Activated CD4-positive, alpha-beta T cell treated with anti-CD3 and anti-CD28 coated beads, Interleukin-2, amount 10 ng/mL, durations not matched to agents 7 days and 5 days (primary cell): ENCODE data around the gene IQCK. TPM values are rescaled to one million over a fixed set of nuclear protein-coding genes. Genes with fewer than 3 reads are reported as not detected.

Experiments
- CTCF ChIA-PET: fragments of 350-600 bp; sonication (Branson Sonifier 250); formaldehyde crosslinking; loops from one replicate; lab custom pipeline; 2021; ENCODE audit warnings: antibody characterized with exemption; lab: Charles Lee
- POLR2A ChIA-PET: fragments of 350-600 bp; sonication (Branson Sonifier 250); formaldehyde crosslinking; loops from one replicate; lab custom pipeline; 2021; ENCODE audit warnings: antibody characterized with exemption; lab: Charles Lee
- DNase-seq: peaks from one replicate; pipeline ENCODE4 v3.0.0-alpha.2; 2020
- H3K27ac Mint-ChIP-seq: one replicate; pipeline ENCODE4 v1.8.0; 2021; ENCODE audit warnings: mild to moderate bottlenecking, moderate library complexity, mixed read lengths
- H3K27me3 Mint-ChIP-seq: one replicate; pipeline ENCODE4 v1.8.0; 2021; ENCODE audit warnings: mixed read lengths
- H3K36me3 Mint-ChIP-seq: one replicate; pipeline ENCODE4 v1.8.0; 2021; ENCODE audit warnings: low read depth, mixed read lengths
- H3K4me1 Mint-ChIP-seq: one replicate; pipeline ENCODE4 v1.8.0; 2021; ENCODE audit warnings: mixed read lengths
- H3K4me3 Mint-ChIP-seq: one replicate; pipeline ENCODE4 v1.8.0; 2021; ENCODE audit warnings: mild to moderate bottlenecking, moderate library complexity, mixed read lengths
- H3K9me3 Mint-ChIP-seq: one replicate; pipeline ENCODE4 v1.8.0; 2021; ENCODE audit warnings: mixed read lengths
- total RNA-seq, 2 experiments: library from RNA; stranded (reverse); gene quantifications; one replicate each; pipeline ENCODE4 v1.2.3, GENCODE V29; 2021

IQCK gene
- total RNA-seq, 2 experiments from 2014 or later, result 1.1 to 1.5 TPM

DNA sequence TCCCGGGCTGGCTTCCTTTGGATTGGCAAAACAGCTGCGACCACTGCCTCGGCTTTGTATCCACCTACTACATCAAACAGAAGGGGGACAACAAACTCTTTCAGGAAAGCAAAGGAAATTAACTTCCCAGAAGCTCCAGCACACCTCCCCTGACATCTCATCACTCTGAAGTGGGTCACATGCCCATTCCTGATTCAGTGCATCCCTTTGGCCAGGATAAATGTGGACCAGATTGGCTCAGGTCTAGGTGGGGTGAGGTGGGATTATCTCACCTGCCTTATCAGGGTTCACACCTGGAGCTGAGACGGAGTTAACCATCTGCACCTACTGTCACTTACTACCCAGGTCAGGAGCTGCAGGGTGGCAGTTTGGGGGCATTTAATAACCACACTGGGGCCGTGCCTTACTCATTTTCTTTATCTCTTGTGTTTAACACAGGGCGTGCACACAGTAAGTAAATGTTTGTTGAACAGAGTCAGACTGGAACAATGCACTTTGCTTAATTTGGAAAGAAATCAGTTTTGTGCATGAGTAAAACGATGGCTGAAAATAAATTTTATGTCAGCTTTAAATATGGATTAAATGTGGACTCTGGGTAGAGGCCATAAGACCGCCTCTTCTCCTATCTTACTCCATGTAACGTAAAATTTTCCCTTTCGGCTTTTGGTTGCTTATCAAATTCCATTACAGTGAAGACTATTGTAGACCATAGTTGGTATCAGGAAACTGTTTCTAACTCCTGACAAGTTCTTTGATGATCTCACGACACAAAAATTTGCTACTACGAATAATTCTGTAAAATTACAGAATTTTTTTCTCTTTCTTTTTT is 36.0 kb downstream of the IQCK start:
- no peak for DNase-seq
- no peak overlapping the region for H3K27ac Mint-ChIP-seq
- CTCF ChIA-PET, result no interaction called here

DNA sequence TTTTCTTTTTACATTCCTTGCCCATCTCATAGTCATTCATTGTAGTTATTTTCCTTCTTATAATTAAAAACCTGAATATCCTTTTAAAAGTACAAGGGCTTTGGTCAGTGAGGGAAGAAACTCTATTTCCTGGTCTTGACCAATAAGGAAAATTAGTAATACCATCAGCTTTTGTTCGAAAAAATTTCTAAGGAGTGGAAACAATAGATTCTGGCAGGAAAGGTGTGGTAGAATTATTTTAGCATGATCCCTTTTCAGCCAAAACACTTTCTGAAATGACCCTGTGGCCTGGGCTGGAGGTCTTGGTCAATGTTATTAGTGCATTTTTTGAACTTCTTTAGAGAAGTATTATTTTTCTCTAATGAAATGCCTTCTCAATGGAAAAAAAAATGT is 36.6 kb downstream of the IQCK start:
- no peaks in the 10 kb centered on the region for H3K4me1 Mint-ChIP-seq
- no peak overlapping the region for H3K27ac Mint-ChIP-seq
- ChIA-PET POLR2A (no interaction called here), CTCF (no interaction called here)
- H3K9me3 Mint-ChIP-seq, result no peaks in the 10 kb centered on the region
- no peak for DNase-seq
- H3K4me3 Mint-ChIP-seq, result no peak overlapping the region
- no peaks in the 10 kb centered on the region for H3K36me3 Mint-ChIP-seq
- no peaks in the 10 kb centered on the region for H3K27me3 Mint-ChIP-seq

More for the DNA sequence above, 36.0 kb downstream of the IQCK start:
- H3K36me3 Mint-ChIP-seq, result no peaks in the 10 kb centered on the region
- no peaks in the 10 kb centered on the region for H3K4me1 Mint-ChIP-seq
- H3K27me3 Mint-ChIP-seq, result no peaks in the 10 kb centered on the region
- H3K4me3 Mint-ChIP-seq, result no peak overlapping the region
- POLR2A ChIA-PET, result no interaction called here
- H3K9me3 Mint-ChIP-seq, result no peaks in the 10 kb centered on the region

DNA sequence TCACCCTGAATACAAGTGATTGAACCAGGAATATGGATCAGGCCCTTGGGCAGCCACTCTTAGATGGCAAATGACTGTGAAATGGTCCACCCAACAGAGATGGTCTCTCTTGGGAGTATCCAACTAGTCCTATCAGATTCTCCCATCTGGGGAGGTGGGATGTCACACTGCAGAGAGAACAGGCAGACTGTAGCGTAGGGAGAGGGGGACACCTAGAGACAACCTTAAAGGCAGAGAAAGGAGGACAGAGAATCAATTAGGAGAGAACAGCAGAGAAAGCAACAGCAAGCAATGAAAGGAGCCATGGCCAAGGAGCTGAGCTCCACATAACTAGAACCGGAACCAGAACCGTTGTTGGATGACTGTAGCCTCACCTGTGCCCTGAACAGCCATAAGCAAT is 37.2 kb downstream of the IQCK start:
- no peaks in the 10 kb centered on the region for H3K27me3 Mint-ChIP-seq
- no peaks in the 10 kb centered on the region for H3K4me1 Mint-ChIP-seq
- ChIA-PET CTCF (interaction anchor here (1.3 kb wide), 1 partner anchor 31 kb away, joined by 3 read pairs; no protein-coding TSS in a partner anchor), POLR2A (no interaction called here)
- no peaks in the 10 kb centered on the region for H3K36me3 Mint-ChIP-seq
- H3K27ac Mint-ChIP-seq, result no peak overlapping the region
- H3K9me3 Mint-ChIP-seq, result no peaks in the 10 kb centered on the region
- no peak overlapping the region for H3K4me3 Mint-ChIP-seq
- DNase-seq, result no peak

DNA sequence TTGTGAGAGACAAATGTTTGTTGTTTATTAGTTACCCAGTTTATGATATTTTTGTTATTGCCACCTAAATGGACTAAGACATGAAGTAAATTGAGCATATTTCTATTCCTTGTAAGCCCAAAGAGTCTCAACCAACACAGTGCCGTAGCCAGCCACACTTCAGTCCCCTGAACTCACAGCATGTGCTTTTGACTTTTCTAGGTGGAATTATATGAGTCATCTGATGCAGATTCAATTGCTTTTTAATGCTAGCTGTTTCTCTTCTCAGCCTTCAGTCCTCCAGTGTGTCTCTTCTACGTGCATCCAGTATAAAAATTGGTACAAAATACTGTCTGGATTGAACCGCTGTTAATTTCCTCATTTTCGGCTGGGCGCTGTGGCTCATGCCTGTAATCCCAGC is 39.0 kb downstream of the IQCK start:
- Mint-ChIP-seq H3K4me3 (no peak overlapping the region), H3K9me3 (no peaks in the 10 kb centered on the region), H3K27me3 (no peaks in the 10 kb centered on the region), H3K27ac (no peak overlapping the region), H3K4me1 (no peaks in the 10 kb centered on the region), H3K36me3 (no peaks in the 10 kb centered on the region)
- CTCF ChIA-PET, result no interaction called here
- POLR2A ChIA-PET, result no interaction called here
- no peak for DNase-seq

DNA sequence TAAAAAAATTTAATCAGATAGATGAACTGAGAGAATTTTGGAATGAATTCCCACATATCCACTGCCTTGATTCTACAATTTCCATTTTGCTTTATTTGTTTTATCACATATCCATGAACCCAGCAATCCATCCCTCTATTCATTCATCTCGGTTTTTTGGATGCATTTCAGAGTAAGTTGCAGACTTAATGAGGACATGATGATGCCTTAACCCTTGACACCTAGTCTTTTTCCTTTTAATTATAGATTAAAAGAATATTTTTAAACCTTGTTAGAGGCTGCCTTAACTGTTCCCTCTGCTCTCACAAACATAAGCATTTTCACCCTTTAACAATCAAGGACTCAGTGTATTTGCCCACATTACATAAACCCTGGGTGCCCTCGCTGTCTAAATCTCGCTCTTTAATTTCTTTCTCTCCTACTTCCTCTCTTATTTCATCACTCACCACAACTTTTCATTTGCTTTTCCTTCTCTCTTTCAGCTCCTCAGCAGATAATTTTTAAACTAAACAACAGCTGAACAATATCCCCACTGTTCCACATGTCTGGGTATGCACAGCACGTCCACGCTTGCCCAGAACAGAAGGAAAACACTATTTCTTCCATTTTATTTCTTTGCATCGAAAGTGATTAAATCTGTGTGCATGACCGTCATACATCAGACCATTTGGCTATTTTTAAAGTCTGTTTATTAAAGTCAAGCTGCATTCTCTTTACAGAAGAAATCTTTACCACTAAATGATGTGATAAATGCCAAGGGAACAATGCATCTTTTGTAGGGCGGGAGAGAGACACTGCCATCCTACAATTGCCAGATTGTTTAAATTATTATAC is 39.9 kb downstream of the IQCK start:
- ChIA-PET CTCF (no interaction called here), POLR2A (no interaction called here)
- no peak overlapping the region for H3K27ac Mint-ChIP-seq
- H3K4me1 Mint-ChIP-seq, result no peaks in the 10 kb centered on the region
- H3K9me3 Mint-ChIP-seq, result no peaks in the 10 kb centered on the region
- no peak for DNase-seq
- no peaks in the 10 kb centered on the region for H3K36me3 Mint-ChIP-seq
- no peaks in the 10 kb centered on the region for H3K27me3 Mint-ChIP-seq
- H3K4me3 Mint-ChIP-seq, result no peak overlapping the region

DNA sequence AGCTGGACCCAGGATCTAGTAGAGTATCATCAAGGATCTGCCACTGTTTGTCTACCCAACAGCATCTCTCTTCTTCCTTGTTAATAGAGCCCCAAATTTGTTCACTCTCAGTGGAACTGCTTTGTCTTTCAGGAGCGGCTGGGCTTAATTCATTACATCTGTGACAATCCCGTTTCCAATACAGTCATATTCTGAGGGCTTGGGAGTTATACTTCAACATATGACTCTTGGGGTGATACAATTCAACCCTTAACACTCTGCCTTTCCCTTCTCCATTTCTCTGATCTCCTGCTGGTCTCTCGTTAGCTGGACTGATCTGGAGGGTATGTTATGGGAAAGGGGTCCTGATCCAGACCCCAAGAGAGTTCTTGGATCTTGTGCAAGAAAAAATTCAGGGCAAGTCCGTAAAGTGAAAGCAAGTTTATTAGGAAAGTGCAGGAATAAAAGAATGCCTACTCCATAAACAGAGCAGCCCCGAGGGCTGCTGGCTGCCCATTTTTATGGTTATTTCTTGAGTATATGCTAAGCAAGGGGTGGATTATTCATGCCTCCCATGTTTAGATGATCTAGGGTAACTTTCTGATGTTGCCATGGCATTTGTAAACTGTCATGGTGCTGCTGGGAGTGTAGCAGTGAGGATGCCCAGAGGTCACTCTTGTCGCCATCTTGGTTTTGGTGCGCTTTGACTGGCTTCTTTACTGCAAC is 42.4 kb downstream of the IQCK start:
- ChIA-PET CTCF (no interaction called here), POLR2A (no interaction called here)
- Mint-ChIP-seq H3K9me3 (no peaks in the 10 kb centered on the region), H3K27ac (no peak overlapping the region), H3K27me3 (no peaks in the 10 kb centered on the region), H3K4me1 (no peaks in the 10 kb centered on the region), H3K36me3 (no peaks in the 10 kb centered on the region), H3K4me3 (no peak overlapping the region)
- no peak for DNase-seq

DNA sequence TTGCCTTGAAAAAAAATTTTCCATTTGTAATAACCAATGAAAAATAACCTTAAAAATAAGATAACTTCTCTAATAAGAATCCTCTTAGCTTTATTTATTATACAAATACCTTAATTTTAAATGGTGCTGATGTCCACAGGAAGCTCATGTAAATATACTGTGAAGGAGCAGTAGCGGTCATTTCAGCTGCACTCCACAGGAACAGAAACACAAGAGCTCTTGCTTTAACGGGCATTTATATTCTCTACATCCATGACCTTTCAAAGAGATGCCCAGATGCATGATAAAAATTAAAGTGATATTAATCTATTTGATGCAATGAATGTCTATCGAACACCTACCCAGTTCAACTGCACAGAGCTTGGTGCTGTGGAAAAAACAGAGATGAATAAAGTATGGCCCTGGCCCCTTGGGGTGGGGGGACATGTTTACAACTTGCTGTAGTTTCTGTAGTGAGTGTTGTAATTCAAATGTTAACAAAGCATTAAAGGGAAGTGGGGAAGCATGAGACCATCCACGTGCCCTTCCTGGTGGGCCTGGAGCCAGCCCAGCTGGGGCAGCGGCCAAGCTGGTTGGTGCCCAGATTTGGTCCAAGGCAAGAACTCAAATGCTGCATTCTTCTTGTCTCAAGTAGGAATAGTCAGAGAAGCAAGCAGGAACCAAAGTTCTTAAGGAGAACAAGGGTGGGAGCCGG is 47.9 kb downstream of the IQCK start:
- Mint-ChIP-seq H3K4me1 (no peaks in the 10 kb centered on the region), H3K27ac (no peak overlapping the region), H3K4me3 (no peak overlapping the region), H3K27me3 (no peaks in the 10 kb centered on the region), H3K9me3 (peaks cover 2% of the 10 kb centered on the region), H3K36me3 (no peaks in the 10 kb centered on the region)
- DNase-seq, result no peak
- CTCF ChIA-PET, result no interaction called here
- POLR2A ChIA-PET, result no interaction called here

DNA sequence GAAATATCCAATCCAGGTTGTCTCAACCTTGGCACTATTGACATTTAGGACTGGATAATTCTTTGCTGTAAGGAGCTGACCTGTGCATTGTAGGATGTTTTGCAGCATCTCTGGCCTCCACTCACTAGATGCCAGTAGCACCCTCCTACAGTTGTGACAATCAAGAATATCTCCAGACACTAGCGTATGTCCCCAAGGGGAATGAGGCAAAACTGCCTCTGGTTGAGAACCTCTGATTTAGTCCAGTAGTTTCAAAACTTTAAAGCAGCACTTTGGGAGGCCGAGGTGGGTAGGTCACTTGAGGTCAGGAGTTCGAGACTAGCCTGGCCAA is 48.4 kb downstream of the IQCK start:
- Mint-ChIP-seq H3K36me3 (no peaks in the 10 kb centered on the region), H3K27me3 (no peaks in the 10 kb centered on the region), H3K4me1 (no peaks in the 10 kb centered on the region), H3K9me3 (peaks cover 2% of the 10 kb centered on the region), H3K4me3 (no peak overlapping the region), H3K27ac (no peak overlapping the region)
- DNase-seq, result no peak
- ChIA-PET POLR2A (no interaction called here), CTCF (no interaction called here)

DNA sequence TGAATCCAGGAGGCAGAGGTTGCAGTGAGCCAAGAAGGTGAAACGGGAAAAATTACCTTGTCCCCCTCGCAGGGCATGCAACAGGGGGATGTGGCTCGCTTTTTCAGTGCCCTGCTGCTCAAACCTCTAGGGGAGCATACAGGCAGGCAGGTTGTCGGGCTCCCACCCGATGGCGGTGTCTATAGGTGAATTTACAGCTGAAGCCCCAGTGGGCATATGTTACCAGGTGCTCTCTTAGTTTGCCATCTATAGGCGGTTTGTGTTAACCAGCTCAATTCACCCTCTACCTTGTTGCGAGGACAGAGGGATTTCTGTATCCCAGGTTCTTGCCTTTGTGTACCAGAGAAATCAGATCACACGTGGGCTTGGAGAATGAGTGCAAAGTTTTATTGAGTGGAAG is 48.9 kb downstream of the IQCK start:
- H3K27ac Mint-ChIP-seq, result no peak overlapping the region
- no peaks in the 10 kb centered on the region for H3K36me3 Mint-ChIP-seq
- no peaks in the 10 kb centered on the region for H3K27me3 Mint-ChIP-seq
- no peak for DNase-seq
- peaks cover 2% of the 10 kb centered on the region for H3K9me3 Mint-ChIP-seq
- CTCF ChIA-PET, result no interaction called here
- no peak overlapping the region for H3K4me3 Mint-ChIP-seq
- POLR2A ChIA-PET, result no interaction called here
- H3K4me1 Mint-ChIP-seq, result no peaks in the 10 kb centered on the region

DNA sequence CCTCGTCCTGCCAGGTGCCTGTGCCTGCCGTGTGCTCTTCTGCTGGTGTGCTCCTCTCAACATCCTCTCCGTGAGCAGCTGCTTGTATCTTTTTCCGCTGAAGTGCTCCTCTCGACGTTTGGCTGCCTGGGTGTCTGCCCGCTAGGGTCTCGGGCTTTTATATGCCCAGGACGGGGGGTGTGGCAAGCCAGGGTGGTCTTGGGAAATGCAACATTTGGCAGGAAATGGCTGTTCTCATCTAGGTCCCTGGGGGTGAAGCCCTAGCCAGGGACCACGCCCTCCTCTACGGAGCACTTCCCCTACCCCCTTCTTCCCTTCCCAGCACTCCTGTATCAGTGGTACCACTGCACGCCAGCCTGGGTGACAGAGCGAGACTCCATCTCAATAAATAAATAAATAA is 49.4 kb downstream of the IQCK start:
- no peaks in the 10 kb centered on the region for H3K36me3 Mint-ChIP-seq
- ChIA-PET POLR2A (no interaction called here), CTCF (no interaction called here)
- peaks cover 2% of the 10 kb centered on the region for H3K9me3 Mint-ChIP-seq
- H3K27ac Mint-ChIP-seq, result no peak overlapping the region
- no peaks in the 10 kb centered on the region for H3K4me1 Mint-ChIP-seq
- DNase-seq, result no peak
- no peaks in the 10 kb centered on the region for H3K27me3 Mint-ChIP-seq
- no peak overlapping the region for H3K4me3 Mint-ChIP-seq

DNA sequence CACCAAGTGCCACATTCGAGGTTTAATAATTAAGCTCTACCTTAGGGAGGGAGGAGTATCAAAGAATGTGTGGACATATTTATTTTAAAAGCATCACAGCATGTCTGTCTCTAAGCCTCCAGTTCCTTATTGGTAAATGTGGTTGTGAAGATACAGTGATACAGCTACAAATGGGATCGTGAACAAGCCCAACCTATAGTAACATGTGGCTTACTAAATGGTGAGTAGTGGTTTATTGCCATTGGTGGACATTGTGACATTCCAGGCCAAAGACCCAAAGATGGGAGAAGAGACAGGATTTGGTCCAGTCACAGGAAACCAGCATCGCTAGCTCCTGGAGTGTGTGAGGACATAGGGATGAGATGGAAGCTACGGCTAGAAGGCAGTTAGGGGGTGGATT is 51.2 kb downstream of the IQCK start:
- Mint-ChIP-seq H3K27me3 (no peaks in the 10 kb centered on the region), H3K4me3 (no peak overlapping the region), H3K27ac (no peak overlapping the region), H3K36me3 (no peaks in the 10 kb centered on the region), H3K4me1 (no peaks in the 10 kb centered on the region), H3K9me3 (peaks cover 2% of the 10 kb centered on the region)
- no peak for DNase-seq
- ChIA-PET CTCF (interaction anchor here (1.2 kb wide), 1 partner anchor 72 kb away, joined by 3 read pairs; no protein-coding TSS in a partner anchor), POLR2A (no interaction called here)

DNA sequence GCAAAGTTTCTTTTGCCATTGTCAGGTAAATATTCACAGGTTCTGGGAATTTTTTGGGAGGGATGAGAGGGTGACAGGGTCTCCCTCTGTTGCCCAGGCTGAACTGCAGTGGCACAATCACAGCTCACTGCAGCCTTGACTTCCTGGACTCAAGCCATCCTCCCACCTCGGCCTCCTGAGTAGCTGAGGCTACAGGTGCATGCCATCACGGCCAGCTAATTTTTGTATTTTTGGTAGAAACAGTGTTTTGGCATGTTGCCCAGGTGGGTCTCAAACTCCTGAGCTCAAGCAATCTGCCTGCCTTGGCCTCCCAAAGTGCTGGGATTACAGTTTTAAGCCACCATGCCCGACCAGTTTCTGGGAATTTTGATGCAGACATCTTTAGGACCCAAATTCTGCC is 53.0 kb downstream of the IQCK start:
- POLR2A ChIA-PET, result no interaction called here
- H3K9me3 Mint-ChIP-seq, result peaks cover 2% of the 10 kb centered on the region
- H3K4me1 Mint-ChIP-seq, result no peaks in the 10 kb centered on the region
- CTCF ChIA-PET, result no interaction called here
- H3K4me3 Mint-ChIP-seq, result no peak overlapping the region
- H3K27me3 Mint-ChIP-seq, result no peaks in the 10 kb centered on the region
- no peak for DNase-seq
- H3K27ac Mint-ChIP-seq, result no peak overlapping the region
- H3K36me3 Mint-ChIP-seq, result no peaks in the 10 kb centered on the region
